Thymus (tissue), 11 donors: ENCODE data around the gene ELF2. TPM values are rescaled to one million over a fixed set of nuclear protein-coding genes. Genes with fewer than 3 reads are reported as not detected.
"Not testable (repeated sequence)": the region's sequence is repeated elsewhere in the genome, so short reads cannot be mapped to it uniquely, and the experiment has no call there.

Source experiments
- DNase-seq, 9 donors: peaks; one replicate each; pipeline ENCODE4 v3.0.0-alpha.2; 2013; ENCODE audit warnings: low spot score in 9 of 9, low read depth in 6 of 9, missing footprints in 1 of 9
- H3K27ac ChIP-seq, 2 donors: one replicate each; pipeline ENCODE4 v1.5.1; 2013; ENCODE audit warnings: control low read depth in 1 of 2, low read depth in 1 of 2, low read length in 1 of 2, mild to moderate bottlenecking in 1 of 2, moderate library complexity in 1 of 2
- H3K27me3 ChIP-seq, 2 donors: one replicate each; pipeline ENCODE4 v1.5.1; 2013; ENCODE audit warnings: low read length in 1 of 2; ENCODE audit not compliant: control insufficient read depth in 2 of 2, insufficient read depth in 1 of 2
- H3K36me3 ChIP-seq, 2 donors: one replicate each; pipeline ENCODE4 v1.5.1; 2013; ENCODE audit warnings: low read length in 1 of 2, mild to moderate bottlenecking in 1 of 2, moderate library complexity in 1 of 2; ENCODE audit not compliant: control insufficient read depth in 2 of 2, insufficient read depth in 2 of 2
- H3K4me1 ChIP-seq, 2 donors: one replicate each; pipeline ENCODE4 v1.5.1; 2013; ENCODE audit warnings: low read length in 2 of 2; ENCODE audit not compliant: control insufficient read depth in 2 of 2, insufficient read depth in 2 of 2
- H3K4me3 ChIP-seq, 2 donors: one replicate each; pipeline ENCODE4 v1.5.1; 2013; ENCODE audit warnings: low read length in 2 of 2, control low read depth in 1 of 2, mild to moderate bottlenecking in 1 of 2
- H3K9me3 ChIP-seq, 2 donors: one replicate each; pipeline ENCODE4 v1.5.1; 2013; ENCODE audit warnings: low read length in 1 of 2, mild to moderate bottlenecking in 1 of 2; ENCODE audit not compliant: control insufficient read depth in 2 of 2, insufficient read depth in 1 of 2
- WGBS: extraction: QIAGEN DNeasy Blood & Tissue Kit; methylation state at CpG from one replicate; pipeline ENCODE4 v1.1.7; 2013; 5-methylcytosine and 5-hydroxymethylcytosine counted together
- polyA plus RNA-seq: library from polyadenylated mRNA; stranded (reverse); fragments of 200-250 nt; gene quantifications from one replicate; pipeline ENCODE4 v1.2.3, GENCODE V29; 2013
- total RNA-seq: library from RNA; stranded (reverse); fragments of 120-200 nt; gene quantifications from one replicate; pipeline ENCODE4 v1.2.4, GENCODE V29; 2013
- donor health status: healthy.

ELF2 gene
- total and polyA plus RNA-seq, 2 donors, result 32.6 to 50.8 TPM

DNA sequence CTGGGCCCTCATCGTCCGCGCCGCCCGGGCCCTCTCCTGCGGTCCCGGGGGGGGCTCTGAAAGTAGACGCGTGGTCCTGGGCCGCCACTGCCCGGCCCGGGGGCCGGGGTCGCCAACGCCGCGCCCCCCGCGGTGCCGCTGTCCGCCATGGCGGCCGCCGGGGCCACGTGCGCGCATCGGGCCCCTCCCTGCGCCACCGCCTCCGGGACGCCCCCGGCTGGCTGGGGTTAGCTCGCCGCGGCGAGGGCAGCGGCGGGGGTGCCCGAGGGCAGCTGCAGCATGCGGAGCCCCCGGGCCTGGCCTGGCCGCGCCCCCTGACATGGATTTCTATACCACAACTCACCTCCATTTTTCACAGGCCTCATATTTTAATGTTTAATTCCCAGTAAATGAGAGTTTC, 61.8 kb downstream of the ELF2 start:
- no peaks in the 10 kb centered on the region for H3K9me3 ChIP-seq
- peaks cover 3 to 7% of the 10 kb centered on the region in 2 donors for H3K36me3 ChIP-seq
- 98% methylated on average over 44 of the region's 44 CpGs for WGBS
- H3K4me3 ChIP-seq, result no peak overlapping the region
- H3K4me1 ChIP-seq, result no peaks in the 10 kb centered on the region
- no peaks in the 10 kb centered on the region for H3K27me3 ChIP-seq
- no peak overlapping the region for H3K27ac ChIP-seq
- DNase-seq, result no peak

DNA sequence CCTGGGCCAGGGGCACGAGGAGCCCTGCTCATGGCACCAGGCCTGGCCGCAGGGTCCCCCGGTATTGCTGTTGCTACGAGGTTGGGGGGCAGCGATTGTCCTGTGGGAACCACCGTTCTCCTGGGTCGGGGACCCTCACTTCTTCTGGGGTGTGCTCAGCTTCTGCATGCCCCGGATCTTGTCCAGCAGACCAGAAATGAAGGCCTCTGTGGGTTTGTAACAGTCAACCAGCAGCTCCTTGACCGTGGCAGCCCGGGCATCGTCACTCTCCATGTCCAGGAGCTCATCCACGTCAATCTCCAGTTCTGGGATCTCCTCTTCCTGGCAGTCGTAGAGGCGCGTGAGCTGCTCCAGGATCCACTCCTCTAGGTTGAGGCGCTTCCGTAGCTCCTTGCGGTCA, 62.2 kb downstream of the ELF2 start:
- H3K4me1 ChIP-seq, H3K27ac ChIP-seq, DNase-seq, H3K27me3 ChIP-seq, H3K36me3 ChIP-seq, H3K4me3 ChIP-seq, H3K9me3 ChIP-seq: not testable (repeated sequence)
- whole genome bisulfite sequencing, result 97% methylated on average over 18 of the region's 18 CpGs

GRCh38 chr4:139112650-139113049, 64.4 kb downstream of the ELF2 start:
- H3K4me3 ChIP-seq, result no peak overlapping the region
- peaks cover 3 to 7% of the 10 kb centered on the region in 2 donors for H3K36me3 ChIP-seq
- WGBS, result 98% methylated on average over 5 of the region's 5 CpGs
- H3K4me1 ChIP-seq, result no peaks in the 10 kb centered on the region
- H3K27ac ChIP-seq, result no peak overlapping the region
- H3K9me3 ChIP-seq, result no peaks in the 10 kb centered on the region
- no peak for DNase-seq
- no peaks in the 10 kb centered on the region for H3K27me3 ChIP-seq

GRCh38 chr4:139108567-139109128, 68.4 kb downstream of the ELF2 start:
- WGBS, result 96% methylated on average over 6 of the region's 6 CpGs
- no peaks in the 10 kb centered on the region for H3K27me3 ChIP-seq
- no peak overlapping the region for H3K27ac ChIP-seq
- no peak for DNase-seq
- no peak overlapping the region for H3K4me3 ChIP-seq
- H3K36me3 ChIP-seq, result no peaks in the 10 kb centered on the region
- no peaks in the 10 kb centered on the region for H3K4me1 ChIP-seq
- no peaks in the 10 kb centered on the region for H3K9me3 ChIP-seq

GRCh38 chr4:139099366-139099982, 77.5 kb downstream of the ELF2 start:
- DNase-seq, result peak; percentile 48 to 93 (median 83)
- Histone ChIP-seq H3K27ac (no peak overlapping the region), H3K4me1 (no peaks in the 10 kb centered on the region), H3K4me3 (no peak overlapping the region), H3K27me3 (no peaks in the 10 kb centered on the region), H3K36me3 (peaks cover 0 to 4% of the 10 kb centered on the region in 2 donors), H3K9me3 (no peaks in the 10 kb centered on the region)
- 36% methylated on average over 2 of the region's 2 CpGs for WGBS

GRCh38 chr4:139092271-139092670, 84.7 kb downstream of the ELF2 start:
- Histone ChIP-seq H3K36me3 (no peaks in the 10 kb centered on the region), H3K4me1 (no peaks in the 10 kb centered on the region), H3K4me3 (no peak overlapping the region), H3K27me3 (no peaks in the 10 kb centered on the region), H3K27ac (no peak overlapping the region), H3K9me3 (no peaks in the 10 kb centered on the region)
- DNase-seq, result no peak
- WGBS, result 81% methylated on average over 12 of the region's 12 CpGs

- peak in 2 of 9 donors; percentile 6 to 44 for DNase-seq
- Histone ChIP-seq H3K36me3 (no peaks in the 10 kb centered on the region), H3K9me3 (no peaks in the 10 kb centered on the region), H3K4me1 (no peaks in the 10 kb centered on the region), H3K4me3 (no peak overlapping the region), H3K27me3 (no peaks in the 10 kb centered on the region), H3K27ac (peak overlapping the region in 1 of 2 donors; percentile 99)
- 61% methylated on average over 5 of the region's 5 CpGs for WGBS
Measured at GRCh38 chr4:139085141-139085540, 91.9 kb downstream of the ELF2 start.

GRCh38 chr4:139084804-139085093, 92.3 kb downstream of the ELF2 start:
- 2% methylated on average over 2 of the region's 2 CpGs for WGBS
- Histone ChIP-seq H3K4me3 (peak overlapping the region; percentile 58 to 95), H3K27ac (peak overlapping the region; percentile 90 to 99), H3K27me3 (no peaks in the 10 kb centered on the region), H3K36me3 (no peaks in the 10 kb centered on the region), H3K4me1 (no peaks in the 10 kb centered on the region), H3K9me3 (no peaks in the 10 kb centered on the region)
- DNase-seq, result peak in 1 of 9 donors; percentile 54

DNA sequence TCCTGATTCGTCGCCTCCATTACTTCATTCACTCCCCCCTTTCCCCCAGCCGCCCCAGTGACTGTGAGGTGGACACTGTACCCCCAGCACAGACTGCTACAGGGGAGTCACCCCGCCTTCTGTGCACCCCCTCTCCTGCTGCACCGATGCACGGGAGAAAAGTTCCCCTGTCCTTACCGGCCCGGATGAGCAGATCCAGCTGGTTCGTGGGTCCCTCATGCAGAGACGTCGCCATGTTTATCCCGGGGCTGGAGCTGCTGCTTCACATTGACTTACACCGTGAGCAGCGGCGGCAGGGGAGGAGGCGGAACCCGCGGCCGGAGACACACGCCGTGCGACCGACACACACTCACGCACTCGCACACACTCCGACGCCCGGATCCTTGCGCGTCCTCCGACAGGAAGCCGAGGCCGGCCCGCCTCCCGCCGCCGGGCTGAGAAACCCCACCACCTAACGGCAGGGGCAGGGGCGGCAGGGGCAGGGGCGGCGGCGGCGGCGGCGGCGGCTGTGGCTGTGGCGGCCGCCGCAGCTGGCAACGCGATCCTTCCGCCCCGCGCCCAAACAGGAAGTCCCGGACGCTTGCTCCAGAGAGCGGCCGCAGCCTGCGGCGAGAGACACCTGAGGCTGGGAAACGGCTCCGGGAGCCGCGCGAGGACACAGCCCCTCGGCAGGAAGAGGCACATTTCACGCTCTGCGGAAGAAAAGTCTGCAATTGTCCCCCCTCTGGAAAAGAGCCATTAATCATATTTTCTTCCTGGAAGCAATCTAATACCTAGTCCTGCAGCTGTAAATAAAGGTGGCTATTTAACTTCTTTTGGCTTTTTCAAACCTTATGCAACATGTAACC, 92.8 kb downstream of the ELF2 start:
- WGBS, result 1% methylated on average over 68 of the region's 68 CpGs
- Histone ChIP-seq H3K9me3 (no peaks in the 10 kb centered on the region), H3K4me3 (peak overlapping the region; percentile 58 to 95), H3K27me3 (no peaks in the 10 kb centered on the region), H3K27ac (peak overlapping the region; percentile 90 to 99), H3K36me3 (no peaks in the 10 kb centered on the region), H3K4me1 (no peaks in the 10 kb centered on the region)
- peak; percentile 55 to 92 (median 77) for DNase-seq
